ENCODE measurements around the gene IFNLR1.

Gene IFNLR1

DNA sequence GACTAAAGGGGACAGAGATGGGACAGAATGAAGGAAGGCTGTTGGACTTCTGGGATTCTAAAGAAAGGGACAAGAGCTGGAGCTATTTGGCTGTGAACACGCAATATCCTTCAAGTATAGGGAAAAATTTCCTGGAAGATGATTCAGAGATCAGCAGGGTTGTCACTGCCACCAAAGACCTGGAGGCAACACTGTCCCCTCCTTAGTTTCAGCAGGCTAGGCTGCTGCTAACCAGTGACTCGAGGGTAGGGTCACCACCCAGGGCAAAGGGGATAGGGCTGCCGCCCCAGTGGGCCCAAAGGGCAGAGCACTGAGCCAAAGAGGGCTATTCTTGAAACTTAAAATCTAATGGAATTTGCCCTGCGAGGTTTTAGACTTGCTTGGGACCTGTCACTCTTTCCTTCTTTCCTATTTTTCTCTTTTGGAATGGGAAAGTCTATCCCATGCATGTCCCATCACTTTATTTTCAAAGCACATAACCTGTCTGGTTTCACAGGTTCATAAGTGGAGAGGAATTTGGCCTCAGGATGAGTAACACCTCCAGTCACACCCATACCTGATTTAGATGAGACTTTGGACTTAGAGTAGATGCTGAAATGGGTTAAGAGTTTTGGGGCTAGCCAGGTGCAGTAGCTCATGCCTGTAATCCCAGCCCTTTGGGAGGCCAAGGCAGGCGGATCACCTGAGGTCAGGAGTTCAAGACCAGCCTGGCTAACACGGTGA lies 11.9 kb downstream of the IFNLR1 start:
- DNase-seq, result no peak

DNA sequence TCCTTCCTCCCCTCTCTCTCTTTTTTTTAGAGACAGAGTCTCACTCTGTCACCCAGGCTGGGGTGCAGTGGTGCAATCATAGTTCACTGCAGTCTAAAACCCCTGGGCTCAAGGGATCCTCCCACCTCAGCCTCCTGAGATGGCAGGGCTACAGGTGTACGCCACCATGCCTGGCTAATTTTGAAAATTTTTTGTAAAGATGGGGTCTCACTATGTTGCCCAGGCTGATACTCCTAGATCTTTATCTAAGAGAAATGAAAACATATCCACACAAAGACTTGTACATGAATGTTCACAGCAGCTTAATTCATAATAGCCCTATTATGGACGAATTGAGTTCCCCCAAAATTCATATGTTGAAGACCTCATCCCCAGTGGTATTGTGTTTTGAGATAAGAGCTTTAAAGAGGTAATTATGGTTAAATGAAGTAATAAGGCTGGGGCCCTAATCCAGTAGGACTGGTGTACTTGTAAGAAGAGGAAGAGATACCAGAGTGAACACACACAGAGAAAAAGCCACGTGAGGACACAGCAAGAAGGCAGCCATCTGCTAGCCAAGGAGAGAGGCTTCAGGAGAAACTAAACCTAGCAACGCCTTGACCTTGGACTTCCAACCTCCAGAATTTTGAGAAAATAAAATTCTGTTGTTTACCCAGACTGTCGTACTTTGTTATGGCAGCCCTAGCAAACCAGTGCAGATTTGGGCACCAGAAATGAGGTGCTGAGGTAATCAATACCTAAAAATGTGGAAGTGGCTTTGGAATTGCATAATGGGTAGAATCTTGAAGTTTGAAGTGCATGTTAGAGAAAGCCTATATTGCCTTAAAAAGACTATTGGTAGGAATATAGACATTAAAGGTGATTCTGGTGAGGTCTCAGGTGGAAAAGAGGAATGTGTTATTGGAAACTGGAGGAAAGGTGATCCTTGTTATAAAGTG lies 13.2 kb downstream of the IFNLR1 start:
- no peak for DNase-seq

GRCh38 chr1:24172598-24172997 lies 14.5 kb downstream of the IFNLR1 start:
- DNase-seq, result no peak

DNA sequence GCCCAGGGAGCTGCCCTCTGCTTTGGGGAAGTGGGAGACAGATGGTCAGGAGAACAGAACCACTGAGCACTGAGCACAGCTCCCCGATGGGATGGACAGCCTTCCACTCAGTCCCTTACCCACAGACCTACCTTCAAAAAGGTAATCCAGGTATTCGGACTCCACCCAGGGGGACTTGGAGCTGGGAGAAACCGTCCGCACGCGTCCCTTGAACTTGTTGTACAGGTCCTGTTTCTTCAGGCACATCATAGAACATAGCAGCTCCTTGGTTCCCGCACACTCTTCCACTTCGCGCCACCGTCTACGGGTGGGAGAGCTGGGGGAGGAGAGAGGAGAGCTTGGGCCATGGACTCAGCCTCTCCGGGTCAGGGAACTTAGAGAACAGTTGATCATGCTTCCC lies 17.8 kb downstream of the IFNLR1 start:
- no peak for DNase-seq

DNA sequence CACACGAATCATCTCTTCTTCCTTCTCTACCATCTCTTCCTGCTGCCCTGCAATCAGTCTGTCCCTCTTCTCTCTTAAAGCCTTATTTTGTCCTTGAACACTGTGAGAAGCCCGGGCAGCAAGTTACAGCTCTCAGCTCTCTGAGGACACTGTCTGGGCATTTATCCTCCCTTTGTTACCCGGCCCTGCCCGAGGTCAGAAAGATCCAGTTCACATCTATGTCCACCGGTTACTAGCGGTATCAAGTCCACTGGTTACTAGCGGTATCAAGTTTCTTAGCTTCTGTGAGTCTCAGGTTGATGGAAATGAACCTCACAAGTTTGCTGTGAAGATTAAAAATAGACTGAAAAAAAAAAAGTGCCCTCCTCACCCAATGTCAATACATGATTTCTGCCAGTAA lies 18.8 kb downstream of the IFNLR1 start:
- no peak for DNase-seq

DNA sequence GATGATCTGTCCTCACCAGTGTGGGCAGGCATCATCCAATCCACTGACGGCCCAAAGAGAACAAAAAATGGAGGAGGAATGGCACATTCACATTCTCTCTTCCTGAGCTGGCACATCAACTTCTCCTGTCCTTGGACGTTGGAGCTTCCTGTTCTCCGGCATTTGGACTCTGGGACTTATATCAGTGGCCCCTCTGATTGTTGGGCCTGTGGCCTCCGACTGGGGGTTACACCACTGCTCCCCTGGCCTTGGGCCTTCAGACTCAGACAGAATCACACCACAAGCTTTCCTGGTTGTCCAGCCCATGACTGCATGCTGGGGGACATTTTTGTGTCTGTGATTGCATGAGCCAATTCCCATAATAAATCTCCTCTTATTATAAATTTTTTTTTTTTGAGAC lies 20.1 kb downstream of the IFNLR1 start:
- DNase-seq, result no peak

- no peak for DNase-seq
Measured at GRCh38 chr1:24165500-24165899, 21.6 kb downstream of the IFNLR1 start.

DNA sequence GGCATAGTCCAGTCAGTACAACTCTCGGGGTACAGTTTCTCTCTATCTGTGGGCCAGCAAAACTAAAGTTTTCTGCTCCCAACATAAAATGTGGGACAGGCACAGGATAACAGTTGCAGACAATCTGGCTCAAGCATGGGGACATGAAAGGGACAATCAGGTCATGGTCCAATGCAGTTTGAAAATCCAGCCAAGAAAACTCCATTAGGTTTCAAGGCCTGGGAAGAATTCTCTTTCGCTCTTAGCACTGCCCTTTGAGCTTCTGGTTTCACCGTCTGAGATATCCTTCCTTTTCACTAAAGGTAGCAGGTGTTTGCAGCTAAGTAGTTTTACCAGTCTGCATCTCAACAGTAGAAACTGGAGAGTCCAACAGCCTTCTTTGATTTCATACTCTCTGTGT lies 23.1 kb downstream of the IFNLR1 start:
- no peak for DNase-seq

- DNase-seq, result no peak
Measured at GRCh38 chr1:24162201-24162600, 24.9 kb downstream of the IFNLR1 start.

DNA sequence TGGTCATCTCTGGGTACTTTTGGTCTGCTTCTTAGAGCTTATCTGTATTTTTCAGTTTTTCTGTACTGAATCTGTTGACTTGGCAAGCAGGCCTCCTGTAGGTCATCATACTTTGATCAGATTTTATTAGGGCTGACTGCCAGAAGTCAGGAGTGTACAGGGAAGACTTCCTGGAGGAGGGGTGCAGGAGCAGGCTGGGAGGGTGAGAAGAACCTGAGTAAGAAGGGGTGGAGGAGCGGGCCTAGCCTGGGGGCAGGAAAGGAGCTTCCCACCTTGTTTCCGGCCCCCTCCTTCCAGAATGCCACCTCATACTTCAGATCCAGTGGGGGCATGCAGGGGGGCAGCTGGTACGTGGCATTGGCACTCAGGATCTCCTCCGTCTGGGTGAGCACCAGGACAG lies 25.8 kb downstream of the IFNLR1 start:
- no peak for DNase-seq

GRCh38 chr1:24159366-24159765 lies 27.7 kb downstream of the IFNLR1 start:
- no peak for DNase-seq

DNA sequence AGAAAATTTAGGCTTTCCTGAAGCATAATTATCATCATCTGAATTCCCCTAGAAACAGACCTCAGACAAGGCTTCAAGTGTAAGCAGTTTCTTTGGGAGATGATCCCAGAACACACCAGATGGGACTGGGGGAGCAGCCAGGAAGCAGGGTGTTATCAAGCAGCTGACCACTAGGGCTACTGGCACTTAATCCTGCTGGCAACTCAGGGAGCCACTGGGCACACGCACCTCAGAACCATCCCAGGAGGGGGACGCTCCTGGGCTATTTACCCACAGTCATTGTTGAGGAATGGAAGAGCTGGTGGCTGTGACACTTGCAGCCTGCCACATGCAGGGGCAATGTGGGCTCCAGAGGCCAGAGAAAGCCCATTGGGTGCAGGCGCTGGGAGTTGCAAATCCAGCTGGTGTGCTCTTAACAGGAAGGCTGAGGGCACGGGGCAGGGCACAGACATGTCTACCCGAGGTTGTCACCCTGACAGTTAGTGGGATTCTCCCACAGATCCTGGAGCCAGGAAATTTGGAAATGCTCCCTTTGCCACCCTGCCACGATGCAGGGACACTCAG lies 29.1 kb downstream of the IFNLR1 start:
- DNase-seq, result no peak

DNA sequence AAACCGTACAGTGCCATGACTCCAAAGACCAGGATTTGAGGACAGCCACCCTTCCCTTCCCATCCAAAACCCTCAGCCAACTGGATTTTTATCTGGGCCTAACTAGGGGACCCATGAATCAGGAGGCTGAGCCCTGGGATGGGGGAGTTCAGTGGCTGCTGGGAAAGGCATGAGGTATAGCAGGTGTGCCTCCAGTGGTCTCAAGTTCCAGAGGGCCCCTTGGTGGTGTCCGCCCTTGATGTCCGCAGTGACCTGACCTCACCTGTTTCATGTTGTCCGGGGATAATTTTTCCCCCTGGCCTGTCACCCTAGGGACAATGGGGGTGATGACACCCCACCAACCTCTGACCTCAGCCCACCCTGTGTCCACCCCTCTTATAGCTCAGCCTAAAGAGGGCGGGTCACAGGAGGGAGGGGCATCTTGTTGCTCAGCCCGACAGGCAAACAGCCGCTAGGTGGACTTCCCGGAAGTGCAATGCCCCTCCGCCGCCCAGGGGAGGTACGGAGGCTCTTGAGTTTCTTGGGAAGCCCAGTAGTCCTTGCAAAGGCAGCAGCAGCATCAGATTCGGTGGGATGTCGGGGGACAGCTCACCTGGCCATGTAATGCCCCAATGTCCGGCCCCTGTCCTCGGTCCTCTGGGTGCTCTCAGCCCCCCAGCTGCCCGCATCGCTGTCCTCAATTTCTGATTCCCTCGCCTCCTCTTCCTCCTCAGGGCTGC lies 30.4 kb downstream of the IFNLR1 start:
- no peak for DNase-seq

DNA sequence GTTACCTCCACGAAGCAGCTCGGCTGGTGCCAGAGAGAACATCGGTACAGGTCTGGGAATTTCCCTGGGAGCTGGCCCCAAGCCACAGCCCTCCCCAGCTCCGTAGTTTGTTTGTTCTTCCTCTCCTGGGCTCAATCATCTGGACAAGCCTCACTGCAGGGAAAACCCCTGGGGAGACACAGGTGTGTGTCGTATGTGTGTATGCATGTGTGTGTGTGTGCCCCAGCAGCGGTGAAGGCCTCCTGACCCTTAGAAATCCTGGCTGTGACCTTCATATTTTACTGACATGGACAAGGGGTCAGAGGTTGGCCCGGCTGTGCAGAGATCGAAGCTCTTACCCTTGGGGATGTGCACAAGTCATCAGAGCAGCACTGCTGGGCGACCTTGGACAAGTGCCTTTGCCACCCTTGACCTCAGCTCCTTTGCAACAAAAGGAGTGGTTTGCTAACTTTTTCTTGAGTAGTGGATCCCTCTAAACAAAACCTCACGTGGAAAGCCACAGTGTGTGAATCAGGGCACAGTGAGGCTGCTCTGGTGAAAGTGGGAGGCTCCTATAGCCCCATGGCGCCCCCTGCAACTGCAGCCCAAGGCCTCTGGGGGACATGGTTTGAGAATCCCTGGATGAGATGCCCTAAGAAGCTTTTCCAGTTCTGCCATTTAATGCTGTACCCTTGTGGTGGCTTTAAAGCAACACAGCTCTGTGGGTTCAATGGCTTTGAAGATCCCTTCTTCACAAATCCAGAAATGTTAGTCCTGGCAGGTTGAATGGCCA lies 31.9 kb downstream of the IFNLR1 start:
- DNase-seq, result peak; percentile 53

DNA sequence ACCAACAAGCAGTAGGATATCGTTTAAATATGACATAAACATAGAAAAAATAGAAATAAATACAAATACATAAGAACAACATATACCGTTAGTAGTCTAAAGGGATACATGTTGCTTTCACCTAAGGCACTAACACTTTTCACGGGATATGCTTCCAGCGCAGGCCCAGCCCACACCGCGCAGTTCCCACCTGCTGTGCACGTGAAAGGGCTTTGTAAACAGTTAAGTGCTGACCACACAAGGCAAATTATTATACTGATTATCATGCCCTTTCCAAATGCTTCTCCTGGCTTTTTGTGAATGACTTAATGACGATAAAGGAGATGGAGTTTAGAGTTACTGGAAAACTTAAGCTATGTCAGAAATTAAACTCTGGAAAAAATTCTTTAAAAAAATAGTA lies 32.9 kb downstream of the IFNLR1 start:
- DNase-seq, result peak; percentile 63

DNA sequence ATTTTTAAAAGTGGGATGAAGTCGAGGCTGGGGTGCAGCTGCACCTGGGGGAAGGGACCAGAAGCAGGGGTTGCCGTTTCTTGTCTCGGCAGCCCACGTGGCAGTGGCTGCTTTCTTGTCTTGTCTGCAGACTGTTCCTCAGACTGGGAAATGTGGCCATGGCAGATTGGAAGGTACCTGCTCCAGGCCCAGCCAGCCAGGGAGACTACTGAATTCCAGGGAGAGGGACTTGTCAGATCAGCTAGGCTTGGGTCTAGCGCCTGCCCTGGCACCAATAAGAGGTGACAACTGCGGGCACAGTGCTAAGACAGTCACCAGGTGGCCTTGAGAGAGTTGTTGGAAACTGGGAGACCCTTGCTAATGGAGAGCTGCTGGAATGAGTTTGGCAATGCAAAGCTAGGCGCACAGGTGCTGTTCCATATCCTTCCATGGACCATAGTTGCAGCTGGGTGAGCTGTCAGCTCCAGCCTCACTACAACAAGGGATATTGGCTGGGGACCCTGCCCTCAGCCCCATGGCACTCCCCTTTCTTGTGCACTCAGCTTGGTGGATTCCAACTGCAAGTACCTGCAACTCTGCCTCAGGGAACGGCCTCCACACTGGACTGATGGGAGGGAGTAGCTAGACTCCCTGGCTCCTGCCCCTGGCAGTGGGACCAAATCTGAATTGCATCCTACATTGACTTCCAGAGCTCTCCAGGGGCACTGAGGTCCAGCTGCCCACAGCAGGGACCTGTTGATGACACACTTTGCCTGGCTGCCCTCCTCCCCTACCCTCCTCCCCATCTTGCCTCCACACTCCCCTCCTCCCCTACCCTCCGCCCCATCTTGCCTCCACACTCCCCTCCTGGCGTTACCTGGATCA lies 34.2 kb downstream of the IFNLR1 start:
- DNase-seq, result no peak

DNA sequence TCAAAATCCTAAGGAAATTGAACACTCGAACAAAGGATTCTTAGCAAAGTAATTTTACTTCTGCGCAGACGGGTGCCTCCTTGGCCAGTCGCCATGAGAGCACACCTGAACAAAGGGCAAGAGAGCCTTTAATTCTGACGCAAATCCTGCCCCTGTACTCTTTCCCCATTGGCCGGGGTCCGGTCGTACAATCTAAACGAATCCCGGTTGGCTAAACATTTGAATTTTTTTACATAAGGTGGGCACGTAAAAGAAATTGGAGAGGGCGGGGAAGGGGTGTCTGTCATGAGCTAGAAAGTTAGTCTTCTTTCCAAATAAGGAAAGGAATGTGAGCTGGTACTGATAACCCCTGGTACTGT lies 35.9 kb downstream of the IFNLR1 start:
- peak; percentile 96 for DNase-seq

GRCh38 chr1:24150234-24151174 lies 36.6 kb downstream of the IFNLR1 start:
- peak; percentile 78 for DNase-seq

GRCh38 chr1:24149866-24150233 lies 37.2 kb downstream of the IFNLR1 start:
- DNase-seq, result no peak

DNA sequence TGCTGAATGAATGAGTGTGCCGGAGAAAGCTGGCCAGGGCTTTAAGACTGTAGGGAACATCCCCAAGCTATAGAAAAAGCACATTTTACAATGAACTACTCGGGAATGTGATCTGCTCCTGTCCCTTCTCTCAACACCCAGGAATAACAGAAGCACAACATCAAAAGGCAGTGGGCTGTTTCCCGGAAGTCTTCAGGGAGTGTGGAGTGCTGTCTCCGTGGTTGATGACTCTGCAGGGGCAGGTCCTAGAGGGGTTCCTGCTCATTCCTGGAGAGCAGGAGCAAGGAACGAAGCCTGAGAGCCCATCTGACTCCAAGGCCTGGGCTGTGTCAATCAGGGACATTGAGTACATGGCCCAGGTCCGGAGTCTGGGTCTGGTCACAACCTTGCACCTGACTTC lies 39.3 kb downstream of the IFNLR1 start:
- DNase-seq, result no peak
